B cell (primary cell): ENCODE measurements around the gene NPAS3.

Experiments
- CTCF ChIP-seq: fragments of 200-600 bp; IDR thresholded peaks from one replicate; pipeline ENCODE4 v1.8.0; 2022; ENCODE audit warnings: antibody characterized with exemption, mild to moderate bottlenecking
- EZH2 ChIP-seq: IDR thresholded peaks from 2 replicates; pipeline ENCODE4 v1.6.1; 2012; ENCODE audit warnings: borderline replicate concordance, low read depth, mild to moderate bottlenecking, moderate library complexity, low read length; ENCODE audit not compliant: insufficient read depth, poor library complexity, severe bottlenecking

- TF ChIP-seq EZH2 (no peak), CTCF (no peak)
Measured at GRCh38 chr14:33110737-33111443, 172.2 kb downstream of the NPAS3 start.
